AG10803 (cell line): ENCODE results near the gene FABP2.
A peak's percentile ranks its signal among the peaks of the same experiment; 100 is the strongest.
"Not testable (repeated sequence)": the region's sequence is repeated elsewhere in the genome, so short reads cannot be mapped to it uniquely, and the experiment has no call there.

Experiments used
- DNase-seq: peaks from one replicate; pipeline ENCODE4 v3.0.0; 2010; ENCODE audit warnings: low read depth
- H3K4me3 ChIP-seq: 2 replicates; pipeline ENCODE4 v1.5.1; 2011; ENCODE audit warnings: mild to moderate bottlenecking, low read length, control low read depth
- CTCF ChIP-seq: conservative IDR thresholded peaks from 2 replicates; pipeline ENCODE4 v1.5.1; 2011; ENCODE audit warnings: mild to moderate bottlenecking, low read length, control low read depth, inconsistent platforms

Gene FABP2

GRCh38 chr4:119321921-119322687, at the start of gene FABP2:
FABP2 (minus strand) TSS chr4:119322138; CDS start chr4:119322102, 36 bp downstream.
- H3K4me3 ChIP-seq: no peak within 1 kb of the TSS
- TF ChIP-seq CTCF: no peak
- no peak for DNase-seq

GRCh38 chr4:119370951-119371683, 49.2 kb upstream of the FABP2 start:
- H3K4me3 ChIP-seq, DNase-seq: not testable (repeated sequence)

GRCh38 chr4:119370392-119370791, 48.5 kb upstream of the FABP2 start:
- H3K4me3 ChIP-seq: not testable (repeated sequence)

GRCh38 chr4:119366802-119367201, 44.9 kb upstream of the FABP2 start:
- not testable (repeated sequence) for H3K4me3 ChIP-seq, DNase-seq

More at GRCh38 chr4:119370392-119370791, 48.5 kb upstream of the FABP2 start:
- peak; percentile 5 for DNase-seq

GRCh38 chr4:119364203-119364602, 42.3 kb upstream of the FABP2 start:
- not testable (repeated sequence) for H3K4me3 ChIP-seq, DNase-seq

- not testable (repeated sequence) for DNase-seq, H3K4me3 ChIP-seq
These were observed 41.4 kb upstream of the FABP2 start for GRCh38 chr4:119363372-119363771.

GRCh38 chr4:119362413-119362812, 40.5 kb upstream of the FABP2 start:
- H3K4me3 ChIP-seq, DNase-seq: not testable (repeated sequence)

- DNase-seq, H3K4me3 ChIP-seq: not testable (repeated sequence)
These were observed 37.9 kb upstream of the FABP2 start for GRCh38 chr4:119359873-119360272.

- H3K4me3 ChIP-seq: not testable (repeated sequence)
- peak; percentile 16 for DNase-seq
These were observed 34.9 kb upstream of the FABP2 start for GRCh38 chr4:119356796-119357195.

- not testable (repeated sequence) for DNase-seq, H3K4me3 ChIP-seq
These were observed 34.1 kb upstream of the FABP2 start for GRCh38 chr4:119356041-119356440.

GRCh38 chr4:119353364-119353763, 31.4 kb upstream of the FABP2 start:
- not testable (repeated sequence) for H3K4me3 ChIP-seq, DNase-seq

- not testable (repeated sequence) for H3K4me3 ChIP-seq, DNase-seq
These were observed 26.2 kb upstream of the FABP2 start for GRCh38 chr4:119348169-119348568.

GRCh38 chr4:119343293-119343692, 21.4 kb upstream of the FABP2 start:
- not testable (repeated sequence) for H3K4me3 ChIP-seq, DNase-seq

- H3K4me3 ChIP-seq, DNase-seq: not testable (repeated sequence)
These were observed 18.0 kb upstream of the FABP2 start for GRCh38 chr4:119339895-119340294.
